ENCODE measurements around the gene TIMP2. TPM values are rescaled to one million over a fixed set of nuclear protein-coding genes. Genes with fewer than 3 reads are reported as not detected.

TIMP2 gene
- total RNA-seq, 1 experiment from 2014 or later: 166 TPM

GRCh38 chr17:78840780-78841611, 84.2 kb downstream of the TIMP2 start, which contains the start of gene USP36:
Gene USP36 (minus strand): TSS chr17:78840814. CDS start chr17:78836363, 4,451 bp downstream.
- peak; percentile 99 to 100 for DNase-seq (ENCODE audit: low read depth in 1 of 2, low spot score in 2 of 2)
- peaks cover 27% of the 10 kb centered on the region for H3K36me3 ChIP-seq
- H3K27ac ChIP-seq: peak within 1 kb of the TSS; percentile 63
- H3K4me3 ChIP-seq: peak within 1 kb of the TSS; percentile 78
- H3K27me3 ChIP-seq (replicated peaks): no peaks in the 10 kb centered on the region
- H3K4me1 ChIP-seq (replicated peaks): peaks cover 21% of the 10 kb centered on the region
- no peaks in the 10 kb centered on the region for H3K9me3 ChIP-seq (replicated peaks)

GRCh38 chr17:78840530-78840779, 84.7 kb downstream of the TIMP2 start:
- Histone ChIP-seq H3K9me3 (replicated peaks) (no peaks in the 10 kb centered on the region), H3K36me3 (peaks cover 32% of the 10 kb centered on the region), H3K27ac (peak overlapping the region; percentile 61), H3K27me3 (replicated peaks) (no peaks in the 10 kb centered on the region), H3K4me3 (peak overlapping the region; percentile 78), H3K4me1 (replicated peaks) (peaks cover 21% of the 10 kb centered on the region)
- no peak for DNase-seq (ENCODE audit: low read depth in 1 of 2, low spot score in 2 of 2)

GRCh38 chr17:78839762-78840529, 85.2 kb downstream of the TIMP2 start:
- H3K9me3 ChIP-seq (replicated peaks): no peaks in the 10 kb centered on the region
- H3K4me3 ChIP-seq: peak overlapping the region; percentile 78
- H3K36me3 ChIP-seq: peaks cover 38% of the 10 kb centered on the region
- H3K27me3 ChIP-seq (replicated peaks): no peaks in the 10 kb centered on the region
- DNase-seq (ENCODE audit: low read depth in 1 of 2, low spot score in 2 of 2): peak in 1 of 2 experiments; percentile 72
- H3K27ac ChIP-seq: peak overlapping the region; percentile 61
- H3K4me1 ChIP-seq (replicated peaks): peaks cover 21% of the 10 kb centered on the region

- DNase-seq (ENCODE audit: low read depth in 1 of 2, low spot score in 2 of 2): peak in 1 of 2 experiments; percentile 28
- Histone ChIP-seq H3K9me3 (replicated peaks) (no peaks in the 10 kb centered on the region), H3K27me3 (replicated peaks) (no peaks in the 10 kb centered on the region), H3K4me3 (peak overlapping the region; percentile 78), H3K4me1 (replicated peaks) (peaks cover 21% of the 10 kb centered on the region), H3K27ac (no peak overlapping the region), H3K36me3 (peaks cover 42% of the 10 kb centered on the region)
Measured at GRCh38 chr17:78839235-78839761, 85.9 kb downstream of the TIMP2 start.

- DNase-seq (ENCODE audit: low read depth in 1 of 2, low spot score in 2 of 2): no peak
- Histone ChIP-seq H3K36me3 (peaks cover 49% of the 10 kb centered on the region), H3K27ac (no peak overlapping the region), H3K27me3 (replicated peaks) (no peaks in the 10 kb centered on the region), H3K4me1 (replicated peaks) (peaks cover 21% of the 10 kb centered on the region), H3K9me3 (replicated peaks) (no peaks in the 10 kb centered on the region), H3K4me3 (no peak overlapping the region)
Measured at GRCh38 chr17:78838574-78839005, 86.6 kb downstream of the TIMP2 start.

- Histone ChIP-seq H3K36me3 (peaks cover 70% of the 10 kb centered on the region), H3K27ac (no peak overlapping the region), H3K9me3 (replicated peaks) (no peaks in the 10 kb centered on the region), H3K4me3 (no peak overlapping the region), H3K27me3 (replicated peaks) (no peaks in the 10 kb centered on the region), H3K4me1 (replicated peaks) (peaks cover 17% of the 10 kb centered on the region)
- DNase-seq (ENCODE audit: low read depth in 1 of 2, low spot score in 2 of 2): no peak
Measured at GRCh38 chr17:78836420-78837021, 88.7 kb downstream of the TIMP2 start.

GRCh38 chr17:78834571-78834970, 90.6 kb downstream of the TIMP2 start:
- Histone ChIP-seq H3K4me1 (replicated peaks) (peaks cover 11% of the 10 kb centered on the region), H3K27me3 (replicated peaks) (no peaks in the 10 kb centered on the region), H3K27ac (no peak overlapping the region), H3K36me3 (peaks cover 78% of the 10 kb centered on the region), H3K4me3 (no peak overlapping the region), H3K9me3 (replicated peaks) (no peaks in the 10 kb centered on the region)
- DNase-seq (ENCODE audit: low read depth in 1 of 2, low spot score in 2 of 2): no peak

GRCh38 chr17:78832541-78832810, 92.7 kb downstream of the TIMP2 start:
- no peak for DNase-seq (ENCODE audit: low read depth in 1 of 2, low spot score in 2 of 2)
- Histone ChIP-seq H3K27me3 (replicated peaks) (no peaks in the 10 kb centered on the region), H3K4me1 (replicated peaks) (no peaks in the 10 kb centered on the region), H3K4me3 (no peak overlapping the region), H3K36me3 (peaks cover 93% of the 10 kb centered on the region), H3K9me3 (replicated peaks) (no peaks in the 10 kb centered on the region), H3K27ac (no peak overlapping the region)

GRCh38 chr17:78831688-78832540, 93.3 kb downstream of the TIMP2 start:
- no peaks in the 10 kb centered on the region for H3K4me1 ChIP-seq (replicated peaks)
- H3K27ac ChIP-seq: no peak overlapping the region
- peaks cover 92% of the 10 kb centered on the region for H3K36me3 ChIP-seq
- no peaks in the 10 kb centered on the region for H3K27me3 ChIP-seq (replicated peaks)
- H3K4me3 ChIP-seq: no peak overlapping the region
- DNase-seq (ENCODE audit: low read depth in 1 of 2, low spot score in 2 of 2): no peak
- no peaks in the 10 kb centered on the region for H3K9me3 ChIP-seq (replicated peaks)

- Histone ChIP-seq H3K9me3 (replicated peaks) (no peaks in the 10 kb centered on the region), H3K36me3 (peaks cover 95% of the 10 kb centered on the region), H3K27ac (no peak overlapping the region)
Measured at GRCh38 chr17:78829477-78829876, 95.7 kb downstream of the TIMP2 start.

GRCh38 chr17:78828470-78829185, 96.6 kb downstream of the TIMP2 start:
- H3K9me3 ChIP-seq (replicated peaks): no peaks in the 10 kb centered on the region
- H3K36me3 ChIP-seq: peaks cover 95% of the 10 kb centered on the region
- H3K27ac ChIP-seq: no peak overlapping the region
- no peak overlapping the region for H3K4me3 ChIP-seq
- H3K27me3 ChIP-seq (replicated peaks): no peaks in the 10 kb centered on the region
- no peak for DNase-seq (ENCODE audit: low read depth in 1 of 2, low spot score in 2 of 2)
- H3K4me1 ChIP-seq (replicated peaks): no peaks in the 10 kb centered on the region

More at GRCh38 chr17:78829477-78829876, 95.7 kb downstream of the TIMP2 start:
- DNase-seq (ENCODE audit: low read depth in 1 of 2, low spot score in 2 of 2): no peak
- Histone ChIP-seq H3K27me3 (replicated peaks) (no peaks in the 10 kb centered on the region), H3K4me3 (no peak overlapping the region), H3K4me1 (replicated peaks) (no peaks in the 10 kb centered on the region)

- Histone ChIP-seq H3K27ac (no peak overlapping the region), H3K27me3 (replicated peaks) (no peaks in the 10 kb centered on the region), H3K4me1 (replicated peaks) (no peaks in the 10 kb centered on the region), H3K9me3 (replicated peaks) (no peaks in the 10 kb centered on the region), H3K36me3 (peaks cover 91% of the 10 kb centered on the region), H3K4me3 (no peak overlapping the region)
- DNase-seq (ENCODE audit: low read depth in 1 of 2, low spot score in 2 of 2): no peak
Measured at GRCh38 chr17:78826836-78827509, 98.2 kb downstream of the TIMP2 start.

Data from SJSA1 (cell line).